ENCODE measurements around the gene ARHGAP24.

The ARHGAP24 gene

GRCh38 chr4:85777908-85778631 lies 303.1 kb downstream of the ARHGAP24 start:
- DNase-seq (ENCODE audit: low spot score): no peak

- DNase-seq (ENCODE audit: low spot score): no peak
These were observed 303.7 kb downstream of the ARHGAP24 start for GRCh38 chr4:85778632-85779131.

GRCh38 chr4:85779165-85779564 lies 304.2 kb downstream of the ARHGAP24 start:
- DNase-seq (ENCODE audit: low spot score): no peak

GRCh38 chr4:85780664-85781063 lies 305.7 kb downstream of the ARHGAP24 start:
- DNase-seq (ENCODE audit: low spot score): no peak

- DNase-seq (ENCODE audit: low spot score): no peak
These were observed 308.5 kb downstream of the ARHGAP24 start for GRCh38 chr4:85783483-85783882.

- no peak for DNase-seq (ENCODE audit: low spot score)
These were observed 308.9 kb downstream of the ARHGAP24 start for GRCh38 chr4:85783900-85784299.

GRCh38 chr4:85784348-85784747 lies 309.4 kb downstream of the ARHGAP24 start:
- peak; percentile 80 for DNase-seq (ENCODE audit: low spot score)

- DNase-seq (ENCODE audit: low spot score): no peak
These were observed 310.0 kb downstream of the ARHGAP24 start for GRCh38 chr4:85784947-85785346.

- no peak for DNase-seq (ENCODE audit: low spot score)
These were observed 312.2 kb downstream of the ARHGAP24 start for GRCh38 chr4:85787133-85787532.

GRCh38 chr4:85788604-85789003 lies 313.7 kb downstream of the ARHGAP24 start:
- DNase-seq (ENCODE audit: low spot score): no peak

GRCh38 chr4:85789241-85789640 lies 314.3 kb downstream of the ARHGAP24 start:
- no peak for DNase-seq (ENCODE audit: low spot score)

GRCh38 chr4:85790582-85790981 lies 315.6 kb downstream of the ARHGAP24 start:
- DNase-seq (ENCODE audit: low spot score): no peak

GRCh38 chr4:85792376-85793232 lies 317.7 kb downstream of the ARHGAP24 start:
- no peak for DNase-seq (ENCODE audit: low spot score)

GRCh38 chr4:85793233-85793585 lies 318.3 kb downstream of the ARHGAP24 start:
- DNase-seq (ENCODE audit: low spot score): no peak

- DNase-seq (ENCODE audit: low spot score): no peak
These were observed 323.2 kb downstream of the ARHGAP24 start for GRCh38 chr4:85798012-85798770.

- DNase-seq (ENCODE audit: low spot score): no peak
These were observed 328.9 kb downstream of the ARHGAP24 start for GRCh38 chr4:85803856-85804255.

GRCh38 chr4:85805891-85806290 lies 330.9 kb downstream of the ARHGAP24 start:
- DNase-seq (ENCODE audit: low spot score): no peak

GRCh38 chr4:85806334-85806733 lies 331.4 kb downstream of the ARHGAP24 start:
- no peak for DNase-seq (ENCODE audit: low spot score)

- DNase-seq (ENCODE audit: low spot score): no peak
These were observed 332.4 kb downstream of the ARHGAP24 start for GRCh38 chr4:85807247-85807950.

GRCh38 chr4:85808104-85808503 lies 333.2 kb downstream of the ARHGAP24 start:
- no peak for DNase-seq (ENCODE audit: low spot score)

- DNase-seq (ENCODE audit: low spot score): no peak
These were observed 333.9 kb downstream of the ARHGAP24 start for GRCh38 chr4:85808864-85809263.

GRCh38 chr4:85812776-85813175 lies 337.8 kb downstream of the ARHGAP24 start:
- no peak for DNase-seq (ENCODE audit: low spot score)

Measured in Ammon's horn (tissue), 1 donor.